SU-DHL-6 (cell line): ENCODE measurements around the gene DHX29.

ENCODE experiments used
- H2AFZ ChIP-seq: fragments of 200-600 bp; sonication (generic); 2 replicates; pipeline ENCODE4 v1.6.1; 2014; ENCODE audit warnings: low read depth, mild to moderate bottlenecking, moderate library complexity, mixed read lengths, antibody characterized with exemption, low read length; ENCODE audit not compliant: severe bottlenecking
- H3F3A ChIP-seq: fragments of 200-600 bp; shearing (Covaris generic); 2 replicates; pipeline ENCODE4 v1.6.0; 2016; ENCODE audit warnings: antibody characterized with exemption, mild to moderate bottlenecking; ENCODE audit not compliant: insufficient read depth
- H3K27ac ChIP-seq: fragments of 200-600 bp; sonication (generic); 2 replicates; pipeline ENCODE4 v1.5.1; 2016; ENCODE audit warnings: low read depth, mild to moderate bottlenecking, low read length, moderate library complexity, mixed read lengths
- H3K27me3 ChIP-seq: fragments of 200-600 bp; sonication (generic), shearing (Covaris generic); 2 replicates; pipeline ENCODE4 v1.6.0; 2014; ENCODE audit warnings: mild to moderate bottlenecking, low read length
- H3K36me3 ChIP-seq: fragments of 200-600 bp; sonication (generic); 2 replicates; pipeline ENCODE4 v1.6.1; 2014; ENCODE audit warnings: mild to moderate bottlenecking, low read length, mixed read lengths
- H3K4me2 ChIP-seq: fragments of 300-600, 200-600 bp; shearing (Covaris generic), sonication (generic); 2 replicates; pipeline ENCODE4 v1.6.0; 2014; ENCODE audit warnings: low read length, low read depth, mild to moderate bottlenecking; ENCODE audit not compliant: poor library complexity, severe bottlenecking
- H3K4me3 ChIP-seq: fragments of 200-600 bp; sonication (generic); 2 replicates; pipeline ENCODE4 v1.5.1; 2014; ENCODE audit warnings: antibody characterized with exemption, low read length, mild to moderate bottlenecking, mixed read lengths; ENCODE audit not compliant: insufficient read depth, poor library complexity, severe bottlenecking
- H3K79me2 ChIP-seq: fragments of 200-600 bp; sonication (generic); 2 replicates; pipeline ENCODE4 v1.6.1; 2014; ENCODE audit warnings: mild to moderate bottlenecking, low read length, moderate library complexity; ENCODE audit not compliant: insufficient read depth
- H3K9ac ChIP-seq: fragments of 200-600 bp; sonication (generic); 2 replicates; pipeline ENCODE4 v1.7.0; 2014; ENCODE audit warnings: mild to moderate bottlenecking, low read length
- H3K9me2 ChIP-seq: fragments of 200-600 bp; sonication (generic); replicated peaks from 2 replicates; pipeline ENCODE4 v1.6.1; 2014; ENCODE audit warnings: low read length; ENCODE audit not compliant: insufficient read depth
- H3K9me3 ChIP-seq: fragments of 200-600 bp; sonication (generic); 2 replicates; pipeline ENCODE4 v1.6.1; 2014; ENCODE audit warnings: low read length, mixed read lengths; ENCODE audit not compliant: insufficient read depth
- H4K20me1 ChIP-seq: fragments of 200-600 bp; sonication (generic); 2 replicates; pipeline ENCODE4 v1.6.1; 2014; ENCODE audit warnings: low read depth, mild to moderate bottlenecking, antibody characterized with exemption, low read length, moderate library complexity, mixed read lengths
- CTCF ChIP-seq: fragments of 200-600 bp; sonication (generic); IDR thresholded peaks from one replicate; pipeline ENCODE4 v1.5.1; 2017; ENCODE audit warnings: antibody characterized with exemption, mild to moderate bottlenecking, low read length, moderate library complexity; ENCODE audit not compliant: insufficient read depth, poor library complexity, severe bottlenecking
- EZH2phosphoT487 ChIP-seq: fragments of 200-600 bp; sonication (generic), shearing (Covaris generic); conservative IDR thresholded peaks from 2 replicates; pipeline ENCODE4 v1.6.1; 2018; ENCODE audit warnings: mild to moderate bottlenecking, antibody characterized with exemption, low read length, moderate library complexity, mixed read lengths

Gene DHX29

GRCh38 chr5:55338810-55339243 lies 31.3 kb upstream of the DHX29 start:
- no peak overlapping the region for H3K27ac ChIP-seq

GRCh38 chr5:55338092-55338613 lies 30.7 kb upstream of the DHX29 start:
- H3K4me3 ChIP-seq, result no peak overlapping the region
- H3K36me3 ChIP-seq, result peaks cover 46% of the 10 kb centered on the region
- H3K9me2 ChIP-seq, result no peaks in the 10 kb centered on the region
- no peak for TF ChIP-seq CTCF
- no peak for TF ChIP-seq EZH2phosphoT487
- no peaks in the 10 kb centered on the region for H3K9me3 ChIP-seq
- peaks cover 20% of the 10 kb centered on the region for H4K20me1 ChIP-seq
- H3K27ac ChIP-seq, result no peak overlapping the region
- peaks cover 14% of the 10 kb centered on the region; the same call in 1 of the 2 replicates for H3F3A ChIP-seq
- no peak overlapping the region for H3K9ac ChIP-seq
- H3K79me2 ChIP-seq, result peaks cover 49% of the 10 kb centered on the region
- no peak overlapping the region for H3K4me2 ChIP-seq
- H3K27me3 ChIP-seq, result no peaks in the 10 kb centered on the region
- no peak overlapping the region for H2AFZ ChIP-seq

More at GRCh38 chr5:55338810-55339243, 31.3 kb upstream of the DHX29 start:
- TF ChIP-seq CTCF (no peak), EZH2phosphoT487 (no peak)
- no peaks in the 10 kb centered on the region for H3K9me3 ChIP-seq
- peaks cover 21% of the 10 kb centered on the region for H3F3A ChIP-seq
- H3K9me2 ChIP-seq, result no peaks in the 10 kb centered on the region
- no peak overlapping the region for H3K9ac ChIP-seq
- H3K4me2 ChIP-seq, result no peak overlapping the region
- H3K4me3 ChIP-seq, result no peak overlapping the region
- peaks cover 18% of the 10 kb centered on the region for H4K20me1 ChIP-seq
- peaks cover 43% of the 10 kb centered on the region for H3K79me2 ChIP-seq
- H2AFZ ChIP-seq, result no peak overlapping the region
- peaks cover 43% of the 10 kb centered on the region for H3K36me3 ChIP-seq
- no peaks in the 10 kb centered on the region for H3K27me3 ChIP-seq

- H4K20me1 ChIP-seq, result peaks cover 16% of the 10 kb centered on the region
- TF ChIP-seq CTCF (no peak), EZH2phosphoT487 (no peak)
- H3K9me3 ChIP-seq, result no peaks in the 10 kb centered on the region
Measured at GRCh38 chr5:55333811-55334210, 26.3 kb upstream of the DHX29 start.

More at GRCh38 chr5:55333811-55334210, 26.3 kb upstream of the DHX29 start:
- Histone ChIP-seq H2AFZ (no peak overlapping the region), H3K4me3 (no peak overlapping the region), H3K27me3 (no peaks in the 10 kb centered on the region), H3K79me2 (peaks cover 61% of the 10 kb centered on the region), H3K9me2 (no peaks in the 10 kb centered on the region), H3K9ac (no peak overlapping the region), H3K4me2 (no peak overlapping the region), H3F3A (peaks cover 7% of the 10 kb centered on the region; the same call in 1 of the 2 replicates), H3K36me3 (peaks cover 61% of the 10 kb centered on the region), H3K27ac (no peak overlapping the region)
